Stimulated activated CD8-positive, alpha-beta memory T cell treated with anti-CD3 and anti-CD28 coated beads, Interleukin-4, amount 100 ng/mL, for 4 hours (primary cell): ENCODE results near the gene ARHGEF5.
"Not testable (repeated sequence)": the region's sequence is repeated elsewhere in the genome, so short reads cannot be mapped to it uniquely, and the experiment has no call there.

Source experiments
- DNase-seq, 2 donors: peaks; one replicate each; pipeline ENCODE4 v3.0.0-alpha.2; 2020; ENCODE audit warnings: low read depth in 2 of 2, low spot score in 1 of 2

Gene ARHGEF5

GRCh38 chr7:144418931-144419330 lies 63.7 kb downstream of the ARHGEF5 start:
- DNase-seq = not testable (repeated sequence)

DNA sequence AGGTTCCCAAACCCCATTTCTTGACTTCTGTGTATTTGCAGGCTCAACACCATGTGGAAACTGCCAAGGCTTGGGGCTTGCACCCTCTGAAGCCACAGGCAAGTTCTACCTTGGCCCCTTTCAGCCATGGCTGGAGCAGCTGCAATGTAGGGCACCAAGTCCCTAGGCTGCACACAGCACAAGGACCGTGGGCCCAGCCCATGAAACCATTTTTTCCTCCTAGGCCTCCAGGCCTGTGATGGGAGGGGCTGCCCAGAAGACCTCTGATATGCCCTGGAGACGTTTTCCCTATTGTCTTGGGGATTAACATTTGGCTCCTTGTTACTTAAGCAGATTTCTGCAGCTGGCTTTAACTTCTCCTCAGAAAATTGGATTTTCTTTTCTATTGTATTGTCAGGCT lies 72.3 kb downstream of the ARHGEF5 start:
- DNase-seq = not testable (repeated sequence)

GRCh38 chr7:144428431-144428830 lies 73.2 kb downstream of the ARHGEF5 start:
- no peak for DNase-seq
